WI38 (cell line): ENCODE measurements around the gene SLC2A5.

Experiments
- H3K4me3 ChIP-seq: 2 replicates; pipeline ENCODE4 v1.5.1; 2011; ENCODE audit warnings: low read depth, mild to moderate bottlenecking, control low read depth, low read length
- TF ChIP-seq, protein P1 (sequence below): IDR thresholded peaks from 2 replicates; pipeline ENCODE4 v1.5.1; 2012; ENCODE audit warnings: low read depth, mild to moderate bottlenecking, control low read depth, low read length

Gene SLC2A5

DNA sequence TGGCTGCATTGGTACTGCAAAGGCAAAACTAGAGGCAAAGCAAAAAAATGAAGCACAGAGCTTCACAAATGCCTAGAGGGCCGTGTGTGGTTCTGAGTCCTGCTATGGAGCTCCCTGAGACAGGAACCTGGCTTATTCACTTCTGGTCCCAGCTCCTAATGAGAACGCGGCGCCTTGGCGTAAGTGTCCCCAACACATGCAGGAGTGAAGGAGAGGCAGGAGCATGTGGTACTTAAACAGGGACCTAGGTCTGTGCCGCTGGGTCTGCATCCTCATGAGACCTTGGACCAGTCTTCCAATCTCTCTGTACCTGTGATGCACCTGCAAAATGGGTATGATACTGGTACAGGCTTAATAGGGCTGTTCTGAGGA, 28.8 kb downstream of the SLC2A5 start:
- no peak overlapping the region for H3K4me3 ChIP-seq
- TF ChIP-seq, protein P1, sequence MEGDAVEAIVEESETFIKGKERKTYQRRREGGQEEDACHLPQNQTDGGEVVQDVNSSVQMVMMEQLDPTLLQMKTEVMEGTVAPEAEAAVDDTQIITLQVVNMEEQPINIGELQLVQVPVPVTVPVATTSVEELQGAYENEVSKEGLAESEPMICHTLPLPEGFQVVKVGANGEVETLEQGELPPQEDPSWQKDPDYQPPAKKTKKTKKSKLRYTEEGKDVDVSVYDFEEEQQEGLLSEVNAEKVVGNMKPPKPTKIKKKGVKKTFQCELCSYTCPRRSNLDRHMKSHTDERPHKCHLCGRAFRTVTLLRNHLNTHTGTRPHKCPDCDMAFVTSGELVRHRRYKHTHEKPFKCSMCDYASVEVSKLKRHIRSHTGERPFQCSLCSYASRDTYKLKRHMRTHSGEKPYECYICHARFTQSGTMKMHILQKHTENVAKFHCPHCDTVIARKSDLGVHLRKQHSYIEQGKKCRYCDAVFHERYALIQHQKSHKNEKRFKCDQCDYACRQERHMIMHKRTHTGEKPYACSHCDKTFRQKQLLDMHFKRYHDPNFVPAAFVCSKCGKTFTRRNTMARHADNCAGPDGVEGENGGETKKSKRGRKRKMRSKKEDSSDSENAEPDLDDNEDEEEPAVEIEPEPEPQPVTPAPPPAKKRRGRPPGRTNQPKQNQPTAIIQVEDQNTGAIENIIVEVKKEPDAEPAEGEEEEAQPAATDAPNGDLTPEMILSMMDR: no peak

DNA sequence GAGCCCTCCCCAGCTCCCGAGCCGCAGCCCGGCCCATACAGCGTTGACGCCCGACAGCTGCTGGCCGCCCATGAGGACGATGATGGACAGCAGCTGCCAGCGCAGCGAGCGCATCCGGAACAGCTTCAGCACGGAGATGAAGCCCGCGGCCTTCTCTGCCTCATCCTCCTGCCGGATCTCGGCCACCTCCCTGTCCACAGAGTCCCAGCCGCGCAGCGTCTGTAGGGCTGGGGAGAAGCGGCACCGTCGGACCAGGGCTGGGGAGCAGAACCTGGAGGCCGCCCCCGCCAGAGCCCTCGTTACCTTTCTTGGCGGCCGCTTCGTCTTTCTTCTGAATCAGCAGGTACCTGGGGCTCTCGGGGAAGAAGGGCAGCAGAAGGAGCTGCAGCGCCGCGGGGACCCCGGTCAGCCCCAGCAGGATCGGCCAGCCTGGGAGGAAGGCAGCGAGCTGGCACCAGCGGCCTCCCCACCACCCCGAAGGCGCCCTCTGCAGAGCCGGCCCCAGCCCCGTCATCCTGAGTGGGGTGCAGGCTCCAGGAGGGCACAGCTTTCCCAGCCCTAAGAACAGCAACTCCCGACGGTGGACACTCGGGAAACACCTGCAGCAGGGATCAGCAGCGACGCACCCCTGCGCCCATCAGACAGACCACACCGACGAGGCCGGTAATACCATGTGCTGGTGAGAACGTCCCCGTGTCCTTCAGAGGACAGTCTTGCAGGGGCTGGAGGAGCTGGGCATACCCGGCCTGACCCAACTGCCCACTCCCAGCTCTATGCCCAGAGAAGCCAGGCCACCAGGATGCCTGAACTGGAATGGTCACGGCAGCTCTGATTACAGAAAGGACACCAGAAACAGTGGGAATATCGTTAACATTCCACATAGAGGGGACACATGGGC, 29.4 kb downstream of the SLC2A5 start:
- TF ChIP-seq, protein P1: no peak
- no peak overlapping the region for H3K4me3 ChIP-seq

DNA sequence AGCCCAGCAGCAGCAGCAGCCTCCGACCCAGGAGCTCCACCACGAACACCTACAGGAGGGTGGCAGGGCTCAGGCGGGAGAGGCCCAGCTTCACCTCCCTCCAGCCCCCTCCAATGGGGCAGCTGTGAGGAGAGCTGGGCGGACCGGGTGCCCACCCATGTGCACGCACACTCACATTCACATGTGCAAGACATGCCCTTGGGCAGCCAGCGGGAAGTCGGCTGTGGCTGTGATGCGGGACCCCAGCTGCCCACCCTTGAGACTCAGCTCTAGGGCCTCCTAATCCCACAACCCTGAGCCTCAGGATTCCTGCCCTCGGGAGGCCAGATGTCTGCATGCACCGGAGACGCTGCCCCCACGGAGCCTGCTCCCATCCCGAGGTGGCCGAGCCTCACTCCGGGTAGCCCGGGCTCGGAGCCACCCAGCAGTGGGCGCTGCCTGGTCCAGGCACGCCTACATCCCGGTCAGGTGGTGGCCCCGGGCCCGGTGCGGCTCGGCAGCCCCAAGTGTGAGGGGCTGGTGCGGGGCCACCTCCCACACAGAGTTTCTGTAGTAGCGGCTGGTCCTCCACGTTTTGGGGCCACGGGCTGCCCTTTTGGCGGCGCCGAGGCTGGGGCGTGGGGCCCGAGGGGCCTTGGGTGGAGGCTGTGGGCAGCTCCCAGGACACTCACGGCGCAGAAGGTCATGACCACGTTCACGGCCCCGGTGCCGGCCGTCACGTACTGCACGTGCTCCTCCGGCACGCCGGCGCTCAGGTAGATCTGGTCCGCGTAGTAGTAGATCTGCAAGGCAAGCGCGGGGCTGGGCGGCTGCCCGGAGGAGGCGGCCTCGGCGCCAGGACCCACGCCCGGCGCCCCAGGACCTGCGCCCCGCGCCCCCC, 30.3 kb downstream of the SLC2A5 start:
- no peak overlapping the region for H3K4me3 ChIP-seq
- TF ChIP-seq, protein P1: no peak

DNA sequence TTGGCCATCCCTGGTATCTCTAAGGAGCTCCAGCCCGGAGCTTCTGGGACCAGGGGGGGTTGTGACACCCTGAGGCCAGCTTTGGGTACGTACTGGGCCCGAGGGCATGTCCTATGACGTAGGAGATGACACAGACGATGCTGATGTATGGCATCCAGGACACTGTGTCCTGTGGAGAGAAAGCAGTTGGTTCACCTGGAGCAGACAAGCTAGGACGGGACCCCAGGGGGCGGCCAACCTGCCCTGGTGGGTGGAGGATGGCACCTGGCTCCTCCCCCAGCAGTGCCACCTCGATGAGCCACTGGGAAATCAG, 31.1 kb downstream of the SLC2A5 start:
- no peak overlapping the region for H3K4me3 ChIP-seq
- TF ChIP-seq, protein P1: no peak

DNA sequence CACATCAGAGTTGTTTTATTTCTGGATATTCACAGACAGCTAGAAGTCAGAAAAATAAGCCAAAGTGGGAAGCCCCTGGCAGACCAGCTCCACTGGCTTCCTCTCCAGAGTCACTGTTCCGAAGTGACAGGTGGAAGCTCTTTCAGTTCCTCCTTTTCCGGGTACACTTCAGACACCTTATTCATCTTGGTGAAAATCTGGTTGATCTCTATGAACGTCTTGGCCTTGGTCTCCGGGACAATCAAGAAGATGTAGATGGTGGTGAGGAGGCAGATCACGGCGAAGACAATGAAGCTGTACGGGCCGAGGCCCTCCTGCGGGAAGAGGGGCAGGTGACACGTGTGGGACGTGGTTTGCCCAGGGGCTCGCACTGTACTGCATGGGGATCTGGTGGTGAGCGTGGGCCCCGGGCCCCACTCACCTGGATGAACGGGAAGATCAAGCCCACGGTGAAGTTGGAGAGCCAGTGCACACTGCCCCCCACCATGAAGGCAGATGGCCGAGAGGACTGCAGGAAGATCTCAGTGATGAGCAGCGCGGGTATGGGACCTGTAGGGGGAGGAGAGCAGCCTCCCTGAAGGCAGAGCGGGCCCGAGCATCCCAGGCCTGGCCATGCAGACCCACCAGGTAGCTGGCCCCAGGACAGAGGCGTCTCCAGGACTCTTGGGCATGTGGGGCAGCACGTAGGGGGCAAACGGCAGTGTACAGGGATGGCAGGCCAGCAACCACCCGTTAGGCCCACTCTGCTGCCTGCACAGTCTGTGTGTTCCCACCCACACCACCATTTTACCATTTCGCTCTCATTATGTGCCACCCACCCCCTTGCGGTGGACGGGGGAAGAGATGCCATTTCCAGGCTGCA, 31.7 kb downstream of the SLC2A5 start:
- H3K4me3 ChIP-seq: no peak overlapping the region
- TF ChIP-seq, protein P1: no peak

DNA sequence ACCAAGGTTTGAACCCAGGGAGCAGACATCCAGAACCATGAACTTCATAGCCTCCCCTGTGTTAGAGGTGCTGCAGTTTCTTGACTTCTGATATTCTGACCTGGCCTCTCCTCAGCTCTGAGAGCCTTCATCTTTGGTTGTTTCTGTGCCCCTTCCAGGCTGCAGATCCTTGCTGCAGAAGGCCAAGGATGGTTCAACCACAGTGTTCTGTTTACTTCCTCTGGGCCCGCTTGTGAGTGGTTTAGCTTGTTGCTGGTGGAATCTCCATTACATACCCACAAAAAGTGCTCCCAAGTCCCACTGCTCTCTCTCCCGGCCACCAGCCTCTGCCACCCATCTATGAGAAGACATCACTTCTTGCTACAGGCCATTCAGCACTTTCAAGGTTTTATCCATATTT, 34.2 kb downstream of the SLC2A5 start:
- TF ChIP-seq, protein P1: no peak
- H3K4me3 ChIP-seq: no peak overlapping the region
